ENCODE measurements around the gene WDR82.

Gene WDR82

GRCh38 chr3:52305926-52306325 is 27.5 kb upstream of the WDR82 start:
- DNase-seq: no peak

GRCh38 chr3:52303811-52304210 is 25.4 kb upstream of the WDR82 start:
- no peak for DNase-seq

DNA sequence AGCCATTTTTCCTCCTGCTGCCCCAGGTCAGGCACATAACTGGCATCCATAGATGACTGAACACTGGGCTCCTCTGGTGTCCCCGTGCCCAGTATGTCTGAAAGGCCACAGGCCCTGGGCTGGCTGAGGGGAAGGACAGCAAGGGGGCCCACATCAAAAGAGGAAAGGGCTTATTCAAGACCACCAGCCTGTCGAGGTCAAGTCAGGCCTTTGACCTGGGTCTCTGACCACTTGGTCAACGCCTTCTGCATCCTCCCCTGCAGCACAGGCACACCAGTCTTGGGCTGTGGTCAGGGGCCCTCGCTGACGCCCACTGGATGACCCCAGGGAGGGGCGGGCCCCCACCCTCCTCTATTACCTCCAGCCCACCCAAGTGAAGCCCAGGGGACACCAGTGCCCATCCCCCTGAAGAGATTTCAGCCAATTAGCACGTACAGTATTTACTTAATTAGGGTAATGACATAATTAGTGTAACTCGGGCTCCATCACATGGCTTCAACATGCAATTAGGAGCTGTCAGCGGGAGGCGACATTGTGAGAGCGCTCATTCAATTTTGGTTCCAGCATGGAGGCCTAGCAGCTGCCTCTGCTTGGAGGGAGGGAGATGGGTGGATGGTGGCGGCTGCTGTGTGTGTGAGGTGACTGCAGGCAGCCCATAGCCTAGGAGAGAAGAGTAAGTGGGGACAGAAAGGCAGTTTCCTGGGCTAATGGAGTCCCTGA is 24.1 kb upstream of the WDR82 start:
- DNase-seq: no peak

GRCh38 chr3:52299879-52300611 is 21.6 kb upstream of the WDR82 start:
- DNase-seq: no peak

GRCh38 chr3:52299247-52299878 is 20.9 kb upstream of the WDR82 start:
- no peak for DNase-seq

GRCh38 chr3:52298149-52299098 is 20.0 kb upstream of the WDR82 start:
- no peak for DNase-seq

DNA sequence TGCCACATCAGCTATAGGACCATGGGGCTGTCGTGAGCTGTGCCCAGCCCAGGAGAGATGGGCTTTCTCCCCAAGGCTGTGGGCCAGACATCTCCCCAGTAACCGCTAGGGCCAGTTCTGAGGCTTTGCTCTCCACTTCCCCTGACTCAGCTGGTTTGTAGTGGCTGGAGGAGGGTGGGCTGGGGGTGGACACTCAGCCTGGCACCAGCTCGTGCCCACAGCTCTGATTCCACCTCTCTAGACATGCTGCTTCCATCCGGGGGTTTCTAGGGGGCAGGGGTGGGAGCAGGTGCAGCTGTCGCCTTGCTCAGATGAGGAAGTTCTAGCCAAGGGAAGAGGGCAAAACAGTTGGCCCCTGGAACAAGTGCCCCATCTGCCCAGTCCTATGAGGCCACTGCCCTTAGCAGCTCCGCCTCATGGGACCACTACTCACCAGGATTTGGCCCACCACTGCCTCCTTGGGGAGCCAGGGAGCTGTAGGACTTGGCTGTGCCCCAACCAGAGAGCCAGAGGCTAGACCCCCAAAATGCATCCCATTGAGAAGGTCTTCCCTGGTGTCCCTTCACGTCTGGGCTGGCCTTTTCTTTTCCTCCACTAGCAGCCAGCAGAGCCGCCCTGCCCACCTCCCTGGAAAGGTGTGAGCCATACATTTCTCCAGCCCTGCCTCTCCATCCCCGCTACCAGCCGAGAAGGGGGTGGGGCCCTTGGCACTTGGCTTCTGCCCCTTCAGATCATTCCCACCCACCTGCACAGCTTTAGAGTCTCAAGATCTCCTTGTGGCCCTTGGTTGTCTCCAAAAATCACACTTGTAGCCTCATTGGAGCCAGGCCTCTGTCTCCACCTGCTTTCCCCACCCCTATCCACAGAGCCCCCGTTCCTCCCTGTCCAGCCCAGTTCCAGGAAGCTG is 19.0 kb upstream of the WDR82 start:
- no peak for DNase-seq

DNA sequence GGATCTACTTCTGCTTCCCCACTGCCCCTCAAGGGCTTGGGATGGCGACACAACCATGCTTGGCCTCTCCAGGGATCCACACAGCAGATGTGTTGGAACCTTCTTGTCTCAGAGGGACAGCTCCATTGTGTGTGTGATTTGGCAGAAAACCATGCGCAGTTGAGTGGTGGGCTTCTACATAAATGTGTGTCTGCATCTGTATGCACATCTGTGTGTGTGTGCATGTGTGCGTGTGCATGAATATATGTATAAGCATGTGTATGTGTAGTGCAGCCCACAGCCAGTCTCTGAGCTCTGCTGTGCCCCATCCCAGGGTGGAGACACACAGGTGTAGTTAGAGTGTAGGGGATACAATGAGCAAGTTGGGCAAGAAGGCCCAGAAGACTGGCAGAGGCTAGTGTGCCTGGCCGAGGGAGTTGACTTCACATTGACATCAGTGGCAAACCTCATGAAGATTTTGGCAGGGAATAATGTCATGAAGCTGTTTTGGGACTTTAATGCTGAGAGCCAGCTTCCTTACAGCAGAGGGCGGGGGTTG is 17.3 kb upstream of the WDR82 start:
- DNase-seq: no peak

DNA sequence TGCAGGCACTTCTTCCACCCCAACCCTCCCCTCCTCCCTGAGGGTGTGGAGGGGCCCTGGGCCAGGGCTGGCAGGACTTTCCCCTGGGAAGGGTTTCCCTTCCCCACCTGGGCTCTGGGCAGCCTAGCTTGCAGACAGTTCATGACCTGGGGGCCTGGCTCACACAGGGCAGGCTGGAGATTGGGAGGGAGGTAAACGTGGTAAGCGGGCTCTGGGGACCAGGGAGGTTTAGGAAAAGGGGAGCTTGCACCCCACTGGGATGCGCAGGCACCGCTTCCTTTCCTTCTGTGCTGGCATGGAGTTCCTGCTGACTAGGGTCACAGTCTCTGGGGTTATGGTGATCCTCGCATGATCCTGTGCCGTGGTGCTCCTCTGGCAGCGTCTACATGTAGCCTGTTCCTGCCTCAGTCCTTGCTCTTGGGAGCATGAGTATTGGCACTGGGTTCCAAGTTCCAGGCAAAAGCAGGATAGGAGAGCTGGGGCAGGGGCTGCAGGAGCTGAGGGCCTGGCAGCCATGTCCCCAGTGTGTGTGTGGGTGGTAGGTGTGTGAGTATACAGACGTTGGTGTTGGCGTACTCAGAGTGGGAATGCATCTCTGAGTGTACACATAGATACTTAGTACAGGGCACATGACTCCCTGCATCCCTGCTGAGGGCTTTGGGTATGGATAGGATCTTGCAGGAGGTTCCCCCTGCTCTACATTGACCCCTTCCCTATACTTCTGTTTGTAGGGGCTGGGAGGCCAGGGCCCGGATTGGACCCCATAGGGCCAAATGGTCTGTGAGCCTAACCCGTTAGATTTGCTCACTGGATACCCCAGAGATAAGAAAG is 16.1 kb upstream of the WDR82 start:
- no peak for DNase-seq

- no peak for DNase-seq
Measured at GRCh38 chr3:52293491-52294319, 15.3 kb upstream of the WDR82 start.

GRCh38 chr3:52292247-52293065 is 14.0 kb upstream of the WDR82 start:
- DNase-seq: no peak

DNA sequence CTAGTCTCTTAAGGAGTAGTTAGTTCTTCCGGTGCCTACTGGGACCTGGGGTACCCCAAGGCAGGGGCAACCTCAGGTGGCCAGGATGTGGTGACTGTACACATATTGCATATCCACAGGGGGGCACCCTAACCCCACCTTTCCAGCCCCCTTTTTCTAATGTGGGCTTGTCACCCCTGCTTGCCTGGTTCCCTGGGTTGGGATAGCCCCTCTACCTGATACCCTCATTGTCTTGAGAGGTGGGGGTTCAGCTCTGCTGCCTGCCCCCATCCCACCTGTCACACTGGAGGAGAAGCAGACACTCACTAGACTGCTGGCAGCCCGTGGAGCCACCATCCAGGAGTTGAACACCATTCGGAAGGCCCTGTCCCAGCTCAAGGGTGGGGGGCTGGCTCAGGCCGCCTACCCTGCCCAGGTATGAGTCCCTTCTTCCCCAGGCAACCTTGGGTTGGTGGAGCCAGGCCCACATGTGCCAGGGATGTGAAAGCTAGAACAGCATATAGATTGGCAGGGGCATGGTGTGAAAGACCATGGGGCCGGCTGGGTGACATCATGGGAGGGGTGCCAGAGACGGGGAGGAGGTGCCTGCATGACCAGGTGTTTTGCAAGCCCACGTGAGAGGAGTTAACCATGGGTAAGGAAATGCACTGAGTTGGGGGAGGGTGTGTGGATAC is 13.2 kb upstream of the WDR82 start:
- no peak for DNase-seq

DNA sequence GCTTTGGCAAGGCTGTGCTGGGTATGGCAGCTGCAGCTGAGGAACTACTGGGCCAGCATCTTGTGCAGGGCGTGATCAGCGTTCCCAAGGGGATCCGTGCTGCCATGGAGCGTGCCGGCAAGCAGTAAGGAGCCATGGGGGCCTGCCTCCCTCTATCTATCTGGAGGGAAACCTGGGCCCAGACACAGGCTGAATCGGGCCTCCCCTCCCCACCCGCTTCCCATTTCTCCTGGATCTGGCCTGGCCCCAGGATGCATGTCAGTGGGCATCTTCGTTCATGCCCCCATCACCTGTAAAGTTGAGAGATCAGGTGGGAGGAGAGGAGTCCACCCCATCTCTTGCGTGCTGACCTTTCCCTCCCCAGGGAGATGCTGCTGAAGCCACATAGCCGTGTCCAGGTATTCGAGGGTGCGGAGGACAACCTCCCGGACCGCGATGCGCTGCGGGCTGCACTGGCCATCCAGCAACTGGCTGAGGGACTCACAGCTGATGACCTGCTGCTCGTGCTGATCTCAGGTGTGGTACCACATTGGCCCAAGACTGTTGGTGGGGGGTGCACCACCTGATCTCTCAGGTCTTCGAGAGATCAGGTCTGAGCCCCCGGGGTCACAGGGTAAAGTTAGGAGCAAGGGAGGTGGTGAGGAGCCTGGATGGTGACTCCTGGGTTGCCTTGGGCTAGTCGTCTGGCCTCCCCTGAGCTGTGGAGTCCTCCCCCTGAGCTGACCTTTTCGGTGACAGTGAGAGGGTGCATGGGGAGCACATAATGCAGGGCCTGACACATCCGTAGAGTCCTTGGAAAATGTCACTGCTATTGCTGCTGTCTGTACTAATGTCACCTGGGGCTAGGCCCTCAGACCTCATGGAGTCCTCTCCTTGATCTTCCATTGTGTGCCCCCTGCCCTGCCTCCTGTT is 12.4 kb upstream of the WDR82 start:
- no peak for DNase-seq

- DNase-seq: no peak
Measured at GRCh38 chr3:52289747-52290595, 11.5 kb upstream of the WDR82 start.

- no peak for DNase-seq
Measured at GRCh38 chr3:52289338-52289746, 10.9 kb upstream of the WDR82 start.

GRCh38 chr3:52288674-52289073 is 10.2 kb upstream of the WDR82 start:
- DNase-seq: no peak
